Right lobe of liver (tissue), 4 donors: Measurements from ENCODE around the gene ZDHHC13.

ENCODE experiments used
- CTCF ChIP-seq, 4 donors: fragments of 200-600 bp in 3 of 4; fragments of 450-650 bp in 1 of 4; IDR thresholded peaks; one replicate each; pipeline versions ENCODE4 v1.5.1 to v1.8.0; 2016 to 2022; ENCODE audit warnings: antibody characterized with exemption in 4 of 4, mild to moderate bottlenecking in 2 of 4
- POLR2A ChIP-seq: fragments of 450-650 bp; IDR thresholded peaks from one replicate; pipeline ENCODE4 v1.6.1; 2017; ENCODE audit warnings: antibody characterized with exemption, mild to moderate bottlenecking
- donor health status: DM: no; HTN: no; CAD: no.
- donor health status: DM: no; HTN: no; CAD: no.
- donor health status: DM: no; HTN: yes; CAD: no.

GRCh38 chr11:19199048-19199447 is 82.1 kb downstream of the ZDHHC13 start:
- TF ChIP-seq CTCF (IDR thresholded peaks at IDR 0.05) (no peak), POLR2A (no peak)
